IMR-90 (cell line): Measurements from ENCODE around the gene KCNH4. TPM values are rescaled to one million over a fixed set of nuclear protein-coding genes. Genes with fewer than 3 reads are reported as not detected.

Experiments used
- ATAC-seq: fragments of 200-7000 bp; cut with Tn5 transposase; 2 replicates; pipeline ENCODE4 v1.9.1; 2020; ENCODE audit warnings: low read depth, mild to moderate bottlenecking, moderate library complexity
- BruUV-seq: library from RNA; stranded (reverse); fragments of 400-500 nt; replicated peaks from 2 replicates; lab custom pipeline; 2021; lab: Mats Ljungman, UMichigan
- CTCF ChIA-PET: fragments of 300-600 bp; formaldehyde crosslinking; extraction: SDS; loops from one replicate; lab custom pipeline; 2021; ENCODE audit warnings: antibody characterized with exemption; lab: Yijun Ruan, JAX
- POLR2A ChIA-PET: fragments of 300-600 bp; sonication (Branson Sonifier 250); formaldehyde crosslinking; loops from one replicate; lab custom pipeline; 2022; ENCODE audit warnings: antibody characterized with exemption; ENCODE audit not compliant: unreplicated experiment; lab: Charles Lee
- DNase-seq: peaks from one replicate; pipeline ENCODE4 v3.0.0; 2013
- H2AFZ ChIP-seq: replicated peaks from 2 replicates; pipeline ENCODE3; 2013; ENCODE audit warnings: low read length, mild to moderate bottlenecking; ENCODE audit not compliant: poor library complexity
- H2AK5ac ChIP-seq: 2 replicates; pipeline ENCODE4 v1.6.1; 2013; ENCODE audit warnings: low read depth, low read length, inconsistent platforms
- H2AK9ac ChIP-seq: replicated peaks from 2 replicates; pipeline ENCODE3; 2013; ENCODE audit warnings: mild to moderate bottlenecking, low read depth, low read length, moderate library complexity; ENCODE audit not compliant: poor library complexity
- H2BK120ac ChIP-seq: 2 replicates; pipeline ENCODE4 v1.6.1; 2013; ENCODE audit warnings: low read depth, low read length, inconsistent platforms
- H2BK15ac ChIP-seq: 3 replicates; pipeline ENCODE4 v1.6.1; 2013; ENCODE audit warnings: low read depth, low read length, inconsistent platforms
- H2BK20ac ChIP-seq: 2 replicates; pipeline ENCODE4 v1.6.1; 2013; ENCODE audit warnings: low read depth, mild to moderate bottlenecking, inconsistent platforms, low read length, moderate library complexity
- H2BK5ac ChIP-seq: 2 replicates; pipeline ENCODE4 v1.6.1; 2013; ENCODE audit warnings: mild to moderate bottlenecking, low read depth, low read length, inconsistent platforms; ENCODE audit not compliant: poor library complexity, severe bottlenecking
- H3K14ac ChIP-seq: replicated peaks from 2 replicates; pipeline ENCODE4 v1.6.1; 2013; ENCODE audit warnings: low read depth, low read length, inconsistent platforms
- H3K18ac ChIP-seq: 2 replicates; pipeline ENCODE4 v1.6.1; 2013; ENCODE audit warnings: low read depth, low read length, control low read depth
- H3K23ac ChIP-seq: 2 replicates; pipeline ENCODE4 v1.6.1; 2013; ENCODE audit warnings: low read depth, low read length, inconsistent platforms
- H3K27ac ChIP-seq: 2 replicates; pipeline ENCODE4 v1.5.1; 2013; ENCODE audit warnings: mild to moderate bottlenecking, control low read depth, low read length; ENCODE audit not compliant: insufficient read depth
- H3K27me3 ChIP-seq: 2 replicates; pipeline ENCODE4 v1.6.1; 2013; ENCODE audit warnings: low read length; ENCODE audit not compliant: control insufficient read depth, insufficient read depth
- H3K36me3 ChIP-seq: 2 replicates; pipeline ENCODE4 v1.6.1; 2013; ENCODE audit warnings: low read length, mixed read lengths; ENCODE audit not compliant: control insufficient read depth, insufficient read depth
- H3K4ac ChIP-seq: 2 replicates; pipeline ENCODE4 v1.6.1; 2013; ENCODE audit warnings: low read depth, low read length, inconsistent platforms
- H3K4me1 ChIP-seq: 2 replicates; pipeline ENCODE4 v1.6.1; 2013; ENCODE audit warnings: low read length, mixed read lengths; ENCODE audit not compliant: control insufficient read depth, insufficient read depth
- H3K4me2 ChIP-seq: 2 replicates; pipeline ENCODE4 v1.6.1; 2013; ENCODE audit warnings: low read depth, mild to moderate bottlenecking, control low read depth, low read length, moderate library complexity
- H3K4me3 ChIP-seq: 2 replicates; pipeline ENCODE4 v1.5.1; 2013; ENCODE audit warnings: low read depth, mild to moderate bottlenecking, control low read depth, low read length, moderate library complexity; ENCODE audit not compliant: insufficient read depth
- H3K56ac ChIP-seq: 2 replicates; pipeline ENCODE4 v1.6.1; 2013; ENCODE audit warnings: low read length, inconsistent platforms; ENCODE audit not compliant: insufficient read depth; ENCODE audit errors: extremely low read depth
- H3K79me1 ChIP-seq, 2 experiments: 2 replicates each; pipeline ENCODE4 v1.6.1; 2013; ENCODE audit warnings: low read length in 2 of 2, inconsistent platforms in 1 of 2, low read depth in 1 of 2
- H3K9ac ChIP-seq: 2 replicates; pipeline ENCODE4 v1.6.1; 2013; ENCODE audit warnings: low read depth, low read length, control low read depth
- H3K9me1 ChIP-seq: 2 replicates; pipeline ENCODE4 v1.6.1; 2013; ENCODE audit warnings: low read length, inconsistent platforms; ENCODE audit not compliant: insufficient read depth
- H3K9me3 ChIP-seq: 2 replicates; pipeline ENCODE4 v1.6.1; 2013; ENCODE audit warnings: low read length; ENCODE audit not compliant: control insufficient read depth, insufficient read depth
- H4K20me1 ChIP-seq: 2 replicates; pipeline ENCODE4 v1.6.1; 2013; ENCODE audit warnings: low read length, inconsistent platforms; ENCODE audit not compliant: insufficient read depth
- H4K5ac ChIP-seq: 2 replicates; pipeline ENCODE4 v1.6.1; 2013; ENCODE audit warnings: mild to moderate bottlenecking, low read depth, low read length, control low read depth
- H4K8ac ChIP-seq, 2 experiments: 2 replicates each; pipeline ENCODE4 v1.6.1; 2013; ENCODE audit warnings: low read depth in 2 of 2, low read length in 2 of 2, control low read depth in 1 of 2, inconsistent platforms in 1 of 2
- H4K91ac ChIP-seq: 2 replicates; pipeline ENCODE4 v1.6.1; 2013; ENCODE audit warnings: low read depth, low read length, inconsistent platforms; ENCODE audit not compliant: insufficient read depth
- NFE2L2 ChIP-seq: fragments of 150-350 bp; IDR thresholded peaks from 2 replicates; pipeline ENCODE4 v1.6.1; 2016; ENCODE audit warnings: low read depth, mild to moderate bottlenecking, low read length
- RAD21 ChIP-seq: IDR thresholded peaks from 2 replicates; pipeline ENCODE4 v1.6.1; 2012; ENCODE audit warnings: low read length, improper control_type of control experiment
- RCOR1 ChIP-seq: IDR thresholded peaks from 2 replicates; pipeline ENCODE4 v1.6.1; 2012; ENCODE audit warnings: mild to moderate bottlenecking, low read length, improper control_type of control experiment; ENCODE audit not compliant: insufficient replicate concordance
- whole genome bisulfite sequencing, 2 experiments: methylation state at CpG; one replicate each; pipeline versions ENCODE4 v1.1.5 to v1.1.7; 2013; ENCODE audit warnings: missing lambda C conversion rate in 2 of 2; ENCODE audit not compliant: insufficient read length in 1 of 2; ENCODE audit errors: extremely low coverage in 2 of 2; 5-methylcytosine and 5-hydroxymethylcytosine counted together
- dilution Hi-C: fragments of 300-500 bp; cut with HindIII; formaldehyde crosslinking; loops from one replicate; pipeline ENCODE4 v1.14.3; 2018; ENCODE audit warnings: low sequenced_read_pairs; ENCODE audit not compliant: unreplicated experiment
- in situ Hi-C: fragments of 300-500 bp; cut with MboI; formaldehyde crosslinking; loops from 3 replicates; pipeline ENCODE4 v1.14.3; 2019; ENCODE audit warnings: low sequenced_read_pairs, inconsistent platforms, mixed read lengths
- intact Hi-C: fragments of 100-400 bp; cut with micrococcal nuclease; formaldehyde crosslinking; loops from 2 replicates; pipeline ENCODE4 v1.10.0; 2022
- polyA plus RNA-seq, 3 experiments: library from polyadenylated mRNA; depleted of rRNA; stranded (reverse); fragments of >200 nt; gene quantifications; 2 replicates each; pipeline ENCODE4 v1.2.3, GENCODE V29; 2012; ENCODE audit warnings: low replicate concordance in 1 of 3
- total RNA-seq: library from RNA; depleted of rRNA; stranded (reverse); fragments of >200 nt; gene quantifications from 2 replicates; pipeline ENCODE4 v1.2.3, GENCODE V29; 2012
- TF ChIP-seq, protein P1 (sequence below): conservative IDR thresholded peaks from 2 replicates; pipeline ENCODE4 v1.5.1; 2012; ENCODE audit warnings: mild to moderate bottlenecking, low read depth, low read length, improper control_type of control experiment

The KCNH4 gene
- total and polyA plus RNA-seq, 2 of the 4 experiments (the other 2 are of a cell fraction): 0.03 TPM; not detected in 1

- peak; percentile 84 for TF ChIP-seq RAD21
Measured at GRCh38 chr17:42116705-42117396, 64.1 kb downstream of the KCNH4 start (continued).

GRCh38 chr17:42114118-42114517, 66.8 kb downstream of the KCNH4 start:
- H3K4me2 ChIP-seq: no peak overlapping the region
- no peak overlapping the region for H2BK5ac ChIP-seq
- dilution Hi-C loops: no loop called here

More at GRCh38 chr17:42114118-42114517, 66.8 kb downstream of the KCNH4 start:
- Histone ChIP-seq H2AFZ (no peak overlapping the region), H3K36me3 (peaks cover 19% of the 10 kb centered on the region), H2BK120ac (no peak overlapping the region), H3K56ac (no peak overlapping the region), H3K79me1 (peaks cover 0 to 4% of the 10 kb centered on the region in 2 experiments; a peak in 1 of 4 replicates), H4K5ac (no peak overlapping the region), H3K4ac (no peak overlapping the region), H2AK5ac (no peak overlapping the region), H4K20me1 (peaks cover 3% of the 10 kb centered on the region; the same call in 1 of the 2 replicates), H3K9me1 (no peaks in the 10 kb centered on the region), H3K9me3 (no peaks in the 10 kb centered on the region), H2BK20ac (no peak overlapping the region), H3K18ac (no peak overlapping the region), H2BK15ac (no peak overlapping the region), H4K91ac (no peak overlapping the region), H2AK9ac (no peak overlapping the region), H3K23ac (no peak overlapping the region), H3K27me3 (no peaks in the 10 kb centered on the region), H3K4me3 (no peak overlapping the region), H3K14ac (no peak overlapping the region), H3K27ac (no peak overlapping the region), H3K4me1 (peaks cover 4% of the 10 kb centered on the region; the same call in 1 of the 2 replicates), H3K9ac (no peak overlapping the region), H4K8ac (no peak overlapping the region)
- BruUV-seq: no TSS peak
- in situ Hi-C loops (loop anchor here (5.0 kb wide), 2 partner anchors 87 to 147 kb away; partner anchors contain the start of gene CNP), intact Hi-C loops (no loop called here)
- DNase-seq: no peak
- WGBS, 2 experiments: no CpG with 5 or more reads among the region's 9 CpGs
- ATAC-seq: no peak
- CTCF ChIA-PET: interaction anchor here (0.6 to 1.3 kb wide), 3 partner anchors 89 to 152 kb away, joined by 3 read pairs; no protein-coding TSS in a partner anchor
- POLR2A ChIA-PET: no interaction called here
- TF ChIP-seq, protein P1, sequence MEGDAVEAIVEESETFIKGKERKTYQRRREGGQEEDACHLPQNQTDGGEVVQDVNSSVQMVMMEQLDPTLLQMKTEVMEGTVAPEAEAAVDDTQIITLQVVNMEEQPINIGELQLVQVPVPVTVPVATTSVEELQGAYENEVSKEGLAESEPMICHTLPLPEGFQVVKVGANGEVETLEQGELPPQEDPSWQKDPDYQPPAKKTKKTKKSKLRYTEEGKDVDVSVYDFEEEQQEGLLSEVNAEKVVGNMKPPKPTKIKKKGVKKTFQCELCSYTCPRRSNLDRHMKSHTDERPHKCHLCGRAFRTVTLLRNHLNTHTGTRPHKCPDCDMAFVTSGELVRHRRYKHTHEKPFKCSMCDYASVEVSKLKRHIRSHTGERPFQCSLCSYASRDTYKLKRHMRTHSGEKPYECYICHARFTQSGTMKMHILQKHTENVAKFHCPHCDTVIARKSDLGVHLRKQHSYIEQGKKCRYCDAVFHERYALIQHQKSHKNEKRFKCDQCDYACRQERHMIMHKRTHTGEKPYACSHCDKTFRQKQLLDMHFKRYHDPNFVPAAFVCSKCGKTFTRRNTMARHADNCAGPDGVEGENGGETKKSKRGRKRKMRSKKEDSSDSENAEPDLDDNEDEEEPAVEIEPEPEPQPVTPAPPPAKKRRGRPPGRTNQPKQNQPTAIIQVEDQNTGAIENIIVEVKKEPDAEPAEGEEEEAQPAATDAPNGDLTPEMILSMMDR: no peak
- TF ChIP-seq NFE2L2: no peak
- no peak for TF ChIP-seq RCOR1
